Left lung (tissue), 10 donors: Measurements from ENCODE around the gene WDPCP. TPM values are rescaled to one million over a fixed set of nuclear protein-coding genes. Genes with fewer than 3 reads are reported as not detected.
"Not testable (repeated sequence)": the region's sequence is repeated elsewhere in the genome, so short reads cannot be mapped to it uniquely, and the experiment has no call there.

Experiments
- ATAC-seq: fragments of 200-7000 bp; cut with Tn5 transposase; one replicate; pipeline ENCODE4 v1.9.1; 2020; ENCODE audit warnings: moderate library complexity
- DNase-seq, 4 donors: peaks; one replicate each; pipeline ENCODE4 v3.0.0-alpha.2; 2013 to 2020
- H3K27ac ChIP-seq, 2 donors: fragments of 200-600 bp; sonication (generic) in 1 of 2; one replicate each; pipeline versions ENCODE4 v1.5.0 to v1.8.0; 2020 to 2021
- H3K27me3 ChIP-seq, 2 donors: fragments of 200-600 bp; sonication (generic) in 1 of 2; one replicate each; pipeline versions ENCODE4 v1.5.0 to v1.8.0; 2020 to 2021
- H3K36me3 ChIP-seq, 2 donors: fragments of 200-600 bp; sonication (generic) in 1 of 2; one replicate each; pipeline versions ENCODE4 v1.5.0 to v1.8.0; 2020 to 2021
- H3K4me1 ChIP-seq, 2 donors: fragments of 200-600 bp; one replicate each; pipeline ENCODE4 v1.8.0; 2021
- H3K4me3 ChIP-seq, 2 donors: fragments of 200-600 bp; sonication (generic) in 1 of 2; one replicate each; pipeline versions ENCODE4 v1.5.0 to v1.8.0; 2020 to 2021; ENCODE audit warnings: mild to moderate bottlenecking in 1 of 2
- H3K9me3 ChIP-seq, 2 donors: fragments of 200-600 bp; sonication (generic) in 1 of 2; one replicate each; pipeline versions ENCODE4 v1.5.0 to v1.8.0; 2020 to 2021
- CTCF ChIP-seq, 2 donors: fragments of 200-600 bp; sonication (generic) in 1 of 2; IDR thresholded peaks; one replicate each; pipeline versions ENCODE4 v1.5.0 to v1.8.0; 2021; ENCODE audit warnings: antibody characterized with exemption in 2 of 2
- intact Hi-C, 2 donors: fragments of 100-400 bp; cut with DNase I; formaldehyde crosslinking; loops; one replicate each; pipeline versions ENCODE4 v1.11.2 to v1.14.2; 2022
- polyA plus RNA-seq, 6 donors: library from polyadenylated mRNA; unstranded; fragments of 120-200 nt; gene quantifications; one replicate each; pipeline ENCODE4 v1.2.1, GENCODE V29; 2013; ENCODE audit not compliant: insufficient read length in 6 of 6
- total RNA-seq, 2 donors: library from RNA; stranded (reverse); fragmentation: NEBNext Ultra II Directional; extraction: Animal tissue kit (Norgen Biotek cat#: 25700); gene quantifications; one replicate each; pipeline ENCODE4 v1.2.1, GENCODE V29; 2021
- donor health status: DM: no; HTN: yes; CAD: no.
- donor health status: DM: no; HTN: no; CAD: no.

WDPCP gene
- total and polyA plus RNA-seq, 8 donors = 9.0 to 17.5 (median 14.4) TPM

- DNase-seq = no peak
- TF ChIP-seq CTCF (IDR thresholded peaks at IDR 0.05) = no peak
Measured at GRCh38 chr2:63406641-63407040, 181.6 kb downstream of the WDPCP start.

GRCh38 chr2:63403820-63404219 is 184.5 kb downstream of the WDPCP start:
- H3K4me1 ChIP-seq = no peaks in the 10 kb centered on the region
- no peaks in the 10 kb centered on the region for H3K27me3 ChIP-seq
- H3K27ac ChIP-seq = no peak overlapping the region
- H3K4me3 ChIP-seq = no peak overlapping the region
- intact Hi-C loops = no loop called here
- DNase-seq = no peak
- H3K9me3 ChIP-seq = peaks cover 0 to 3% of the 10 kb centered on the region in 2 donors
- TF ChIP-seq CTCF (IDR thresholded peaks at IDR 0.05) = no peak
- peaks cover 0 to 6% of the 10 kb centered on the region in 2 donors for H3K36me3 ChIP-seq
- ATAC-seq = no peak

More at GRCh38 chr2:63406641-63407040, 181.6 kb downstream of the WDPCP start:
- intact Hi-C loops = no loop called here
- no peak for ATAC-seq
- H3K27ac ChIP-seq = no peak overlapping the region
- H3K9me3 ChIP-seq = peaks cover 0 to 3% of the 10 kb centered on the region in 2 donors
- peaks cover 0 to 6% of the 10 kb centered on the region in 2 donors for H3K36me3 ChIP-seq
- H3K4me3 ChIP-seq = no peak overlapping the region
- H3K4me1 ChIP-seq = no peaks in the 10 kb centered on the region
- no peaks in the 10 kb centered on the region for H3K27me3 ChIP-seq

- ATAC-seq = not testable (repeated sequence)
Measured at GRCh38 chr2:63402889-63403288, 185.4 kb downstream of the WDPCP start.

GRCh38 chr2:63399156-63399555 is 189.1 kb downstream of the WDPCP start:
- DNase-seq (no peak), ATAC-seq (no peak)
- intact Hi-C loops = no loop called here
- peaks cover 0 to 7% of the 10 kb centered on the region in 2 donors for H3K9me3 ChIP-seq
- H3K4me1 ChIP-seq = no peaks in the 10 kb centered on the region
- no peak overlapping the region for H3K4me3 ChIP-seq
- no peak overlapping the region for H3K27ac ChIP-seq
- TF ChIP-seq CTCF (IDR thresholded peaks at IDR 0.05) = no peak
- H3K27me3 ChIP-seq = no peaks in the 10 kb centered on the region
- peaks cover 0 to 8% of the 10 kb centered on the region in 2 donors for H3K36me3 ChIP-seq

More at GRCh38 chr2:63402889-63403288, 185.4 kb downstream of the WDPCP start:
- H3K9me3 ChIP-seq, H3K36me3 ChIP-seq, H3K27me3 ChIP-seq, H3K27ac ChIP-seq, H3K4me1 ChIP-seq, intact Hi-C loops, DNase-seq, H3K4me3 ChIP-seq: not testable (repeated sequence)

GRCh38 chr2:63379451-63379850 is 208.8 kb downstream of the WDPCP start:
- H3K27ac ChIP-seq = no peak overlapping the region
- no peak for DNase-seq
- H3K9me3 ChIP-seq = no peaks in the 10 kb centered on the region
- TF ChIP-seq CTCF (IDR thresholded peaks at IDR 0.05) = no peak
- ATAC-seq = no peak
- intact Hi-C loops = no loop called here
- no peaks in the 10 kb centered on the region for H3K27me3 ChIP-seq
- H3K4me1 ChIP-seq = no peaks in the 10 kb centered on the region
- no peak overlapping the region for H3K4me3 ChIP-seq
- no peaks in the 10 kb centered on the region for H3K36me3 ChIP-seq

- DNase-seq (no peak), ATAC-seq (no peak)
- no peaks in the 10 kb centered on the region for H3K4me1 ChIP-seq
- no peak for TF ChIP-seq CTCF (IDR thresholded peaks at IDR 0.05)
- intact Hi-C loops = no loop called here
- no peaks in the 10 kb centered on the region for H3K27me3 ChIP-seq
- H3K27ac ChIP-seq = no peak overlapping the region
- H3K36me3 ChIP-seq = no peaks in the 10 kb centered on the region
- H3K4me3 ChIP-seq = no peak overlapping the region
- H3K9me3 ChIP-seq = no peaks in the 10 kb centered on the region
Measured at GRCh38 chr2:63378589-63378988, 209.7 kb downstream of the WDPCP start.
